ENCODE results near the gene EPB42. TPM values are rescaled to one million over a fixed set of nuclear protein-coding genes. Genes with fewer than 3 reads are reported as not detected.
A peak's percentile ranks its signal among the peaks of the same experiment; 100 is the strongest.

Gene EPB42
- total and polyA plus RNA-seq, 2 donors from 2014 or later, result not detected

DNA sequence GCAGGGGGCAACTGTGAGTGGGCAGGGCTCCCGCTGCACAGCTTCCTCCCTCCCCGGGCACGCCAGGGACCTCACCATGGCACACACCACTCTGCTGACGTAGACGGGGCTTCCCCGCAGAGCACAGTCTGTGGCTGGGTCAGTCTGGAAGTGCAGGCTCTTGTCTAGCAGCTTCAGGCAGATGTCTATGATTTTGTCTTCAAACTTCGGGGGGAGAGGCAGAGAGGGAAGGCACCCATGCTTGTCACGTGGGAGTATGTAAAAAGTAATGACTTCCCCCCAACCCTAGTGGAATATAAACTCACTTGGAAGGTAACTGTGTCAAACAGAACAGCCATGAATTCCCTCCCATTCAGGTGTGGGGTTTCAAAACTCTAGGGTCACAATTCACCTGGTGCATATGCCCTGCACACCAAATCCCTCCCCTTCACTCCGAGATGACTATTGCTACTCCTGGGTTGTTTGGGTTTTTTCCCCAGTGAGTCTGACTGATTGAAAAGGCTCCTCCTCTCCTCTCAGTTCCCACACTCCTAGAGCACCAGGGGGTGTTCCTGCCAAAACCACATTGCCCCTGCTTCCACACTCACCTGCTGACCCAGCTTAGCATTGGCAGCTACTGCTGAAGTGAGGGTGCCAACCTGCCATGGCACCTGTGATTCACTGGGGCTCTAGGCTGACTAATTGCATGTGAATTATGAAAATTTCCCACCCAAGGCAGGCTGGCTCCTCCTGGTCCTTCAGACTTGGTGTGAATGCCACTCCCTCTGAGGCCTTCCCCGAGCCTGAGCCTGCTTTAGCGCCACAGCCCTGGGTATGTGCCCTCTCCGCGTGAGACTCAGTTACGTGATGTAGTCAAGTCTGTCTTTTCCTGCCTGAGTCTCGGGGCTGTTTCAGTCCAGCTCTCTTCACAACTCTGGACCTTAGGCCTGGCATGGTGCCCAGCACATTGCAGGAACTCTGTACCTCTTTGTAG, 32.9 kb upstream of the EPB42 start:
- FAIRE-seq (no peak), DNase-seq (peak in 2 of 5 donors; percentile 40 to 85)
- no peak overlapping the region for H3K9ac ChIP-seq (ENCODE audit: low read length in 3 of 3)
- no peaks in the 10 kb centered on the region for H3K9me3 ChIP-seq (ENCODE audit: control insufficient read depth in 2 of 3, insufficient read depth in 1 of 3, low read length in 3 of 3)
- H3K27ac ChIP-seq (ENCODE audit: low read depth in 2 of 2, low read length in 2 of 2), result no peak overlapping the region
- intact Hi-C loops (cut with DNase I), result no loop called here
- no peak overlapping the region for H3K4me3 ChIP-seq (ENCODE audit: low read length in 3 of 3)
- peaks cover 0 to 2% (median 0%) of the 10 kb centered on the region in 3 donors for H3K4me1 ChIP-seq (ENCODE audit: control insufficient read depth in 2 of 3, insufficient read depth in 2 of 3, low read depth in 1 of 3, low read length in 3 of 3)
- H3K27me3 ChIP-seq (ENCODE audit: control insufficient read depth, insufficient read depth, low read length), result no peaks in the 10 kb centered on the region
- H3K36me3 ChIP-seq (ENCODE audit: control insufficient read depth in 2 of 3, insufficient read depth in 3 of 3, low read length in 3 of 3), result no peaks in the 10 kb centered on the region
- TF ChIP-seq, protein P1, sequence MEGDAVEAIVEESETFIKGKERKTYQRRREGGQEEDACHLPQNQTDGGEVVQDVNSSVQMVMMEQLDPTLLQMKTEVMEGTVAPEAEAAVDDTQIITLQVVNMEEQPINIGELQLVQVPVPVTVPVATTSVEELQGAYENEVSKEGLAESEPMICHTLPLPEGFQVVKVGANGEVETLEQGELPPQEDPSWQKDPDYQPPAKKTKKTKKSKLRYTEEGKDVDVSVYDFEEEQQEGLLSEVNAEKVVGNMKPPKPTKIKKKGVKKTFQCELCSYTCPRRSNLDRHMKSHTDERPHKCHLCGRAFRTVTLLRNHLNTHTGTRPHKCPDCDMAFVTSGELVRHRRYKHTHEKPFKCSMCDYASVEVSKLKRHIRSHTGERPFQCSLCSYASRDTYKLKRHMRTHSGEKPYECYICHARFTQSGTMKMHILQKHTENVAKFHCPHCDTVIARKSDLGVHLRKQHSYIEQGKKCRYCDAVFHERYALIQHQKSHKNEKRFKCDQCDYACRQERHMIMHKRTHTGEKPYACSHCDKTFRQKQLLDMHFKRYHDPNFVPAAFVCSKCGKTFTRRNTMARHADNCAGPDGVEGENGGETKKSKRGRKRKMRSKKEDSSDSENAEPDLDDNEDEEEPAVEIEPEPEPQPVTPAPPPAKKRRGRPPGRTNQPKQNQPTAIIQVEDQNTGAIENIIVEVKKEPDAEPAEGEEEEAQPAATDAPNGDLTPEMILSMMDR (IDR thresholded peaks at IDR 0.05; ENCODE audit: borderline replicate concordance, extremely low read depth, insufficient read depth), result no peak

DNA sequence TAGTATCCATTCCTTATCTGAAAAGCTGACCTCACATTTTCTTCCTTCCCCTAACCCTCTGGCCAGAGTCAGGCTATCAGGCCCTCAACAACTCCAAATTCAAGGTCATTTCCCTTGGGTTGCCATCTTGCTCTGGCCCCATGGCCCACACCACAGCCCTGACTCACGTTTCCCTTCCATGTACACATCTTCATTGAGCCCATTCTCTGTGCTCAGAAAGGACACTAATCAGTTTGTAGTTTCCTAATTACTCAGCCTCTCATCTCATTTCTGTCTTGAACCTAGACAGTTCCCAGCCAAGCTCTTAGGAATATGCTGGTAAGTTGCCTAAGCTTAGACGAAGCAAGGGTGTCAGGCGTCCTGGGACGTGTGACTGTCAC, 31.0 kb upstream of the EPB42 start:
- intact Hi-C loops (cut with DNase I), result no loop called here
- no peak overlapping the region for H3K27ac ChIP-seq (ENCODE audit: low read depth in 2 of 2, low read length in 2 of 2)
- TF ChIP-seq, protein P1 (IDR thresholded peaks at IDR 0.05; ENCODE audit: borderline replicate concordance, extremely low read depth, insufficient read depth), result no peak

DNA sequence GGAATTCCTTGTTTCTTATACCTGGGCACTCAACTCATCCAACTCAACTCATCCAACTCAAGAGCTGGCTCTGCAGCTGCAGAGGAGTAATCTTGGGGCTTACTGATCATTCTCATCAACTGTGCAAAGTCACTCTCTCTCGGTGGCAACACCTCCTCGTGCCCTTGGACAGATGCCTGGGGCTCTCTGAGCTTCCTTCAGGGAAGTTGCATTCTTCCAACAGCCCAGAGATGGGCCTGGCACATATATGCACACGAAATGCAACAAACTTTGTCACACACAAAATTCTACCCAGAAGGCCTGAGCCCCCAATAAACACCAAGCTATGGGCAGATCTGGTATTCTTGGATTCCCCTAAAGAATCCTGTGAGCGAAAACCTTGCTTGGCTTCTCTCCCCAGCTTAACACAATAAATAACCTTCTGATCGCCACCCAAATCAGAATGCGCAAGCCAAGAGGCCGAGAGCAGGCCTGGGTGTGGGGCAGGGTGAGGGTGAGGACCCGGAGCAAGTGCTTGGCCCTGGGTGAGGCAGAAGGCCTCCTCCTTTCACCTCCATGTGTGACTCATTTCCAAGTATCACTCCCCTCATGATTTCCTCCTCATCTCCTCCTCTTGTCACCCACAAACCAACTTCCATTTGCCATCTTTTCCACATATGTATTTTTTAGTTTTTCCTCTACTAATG, 30.5 kb upstream of the EPB42 start:
- peaks cover 0 to 2% (median 0%) of the 10 kb centered on the region in 3 donors for H3K4me1 ChIP-seq (ENCODE audit: control insufficient read depth in 2 of 3, insufficient read depth in 2 of 3, low read depth in 1 of 3, low read length in 3 of 3)
- TF ChIP-seq, protein P1 (IDR thresholded peaks at IDR 0.05; ENCODE audit: borderline replicate concordance, extremely low read depth, insufficient read depth), result no peak
- H3K27ac ChIP-seq (ENCODE audit: low read depth in 2 of 2, low read length in 2 of 2), result no peak overlapping the region
- H3K9ac ChIP-seq (ENCODE audit: low read length in 3 of 3), result no peak overlapping the region
- H3K9me3 ChIP-seq (ENCODE audit: control insufficient read depth in 2 of 3, insufficient read depth in 1 of 3, low read length in 3 of 3), result no peaks in the 10 kb centered on the region
- H3K27me3 ChIP-seq (ENCODE audit: control insufficient read depth, insufficient read depth, low read length), result no peaks in the 10 kb centered on the region
- intact Hi-C loops (cut with DNase I), result no loop called here
- no peak for FAIRE-seq
- no peak for DNase-seq
- no peaks in the 10 kb centered on the region for H3K36me3 ChIP-seq (ENCODE audit: control insufficient read depth in 2 of 3, insufficient read depth in 3 of 3, low read length in 3 of 3)
- H3K4me3 ChIP-seq (ENCODE audit: low read length in 3 of 3), result no peak overlapping the region

More for the DNA sequence above, 31.0 kb upstream of the EPB42 start:
- Histone ChIP-seq H3K9me3 (ENCODE audit: control insufficient read depth in 2 of 3, insufficient read depth in 1 of 3, low read length in 3 of 3) (no peaks in the 10 kb centered on the region), H3K36me3 (ENCODE audit: control insufficient read depth in 2 of 3, insufficient read depth in 3 of 3, low read length in 3 of 3) (no peaks in the 10 kb centered on the region), H3K27me3 (ENCODE audit: control insufficient read depth, insufficient read depth, low read length) (no peaks in the 10 kb centered on the region), H3K9ac (ENCODE audit: low read length in 3 of 3) (no peak overlapping the region), H3K4me3 (ENCODE audit: low read length in 3 of 3) (no peak overlapping the region), H3K4me1 (ENCODE audit: control insufficient read depth in 2 of 3, insufficient read depth in 2 of 3, low read depth in 1 of 3, low read length in 3 of 3) (peaks cover 0 to 2% (median 0%) of the 10 kb centered on the region in 3 donors)
- no peak for FAIRE-seq
- no peak for DNase-seq
